Left ventricle myocardium inferior (tissue), 1 donor: ENCODE data around the gene EGF. TPM values are rescaled to one million over a fixed set of nuclear protein-coding genes. Genes with fewer than 3 reads are reported as not detected.

Experiments used
- DNase-seq: peaks from one replicate; pipeline ENCODE4 v3.0.0-alpha.2; 2020
- H3K27ac ChIP-seq: fragments of 200-600 bp; replicated peaks from 2 replicates; pipeline ENCODE4 v1.8.0; 2021
- H3K27me3 ChIP-seq: fragments of 200-600 bp; 2 replicates; pipeline ENCODE4 v1.8.0; 2021; ENCODE audit warnings: low read depth
- H3K36me3 ChIP-seq: fragments of 200-600 bp; 2 replicates; pipeline ENCODE4 v1.8.0; 2021
- H3K4me1 ChIP-seq: fragments of 200-600 bp; 2 replicates; pipeline ENCODE4 v1.8.0; 2021
- H3K4me3 ChIP-seq: fragments of 200-600 bp; 2 replicates; pipeline ENCODE4 v1.8.0; 2021; ENCODE audit warnings: mild to moderate bottlenecking, moderate library complexity
- H3K9me3 ChIP-seq: fragments of 200-600 bp; replicated peaks from 2 replicates; pipeline ENCODE4 v1.8.0; 2021
- CTCF ChIP-seq: fragments of 200-600 bp; IDR thresholded peaks from 2 replicates; pipeline ENCODE4 v1.8.0; 2021; ENCODE audit warnings: antibody characterized with exemption, mild to moderate bottlenecking, borderline replicate concordance
- intact Hi-C: fragments of 100-400 bp; cut with micrococcal nuclease; formaldehyde crosslinking; loops from one replicate; pipeline ENCODE4 v1.11.0; 2022
- total RNA-seq: library from RNA; stranded (reverse); fragmentation: NEBNext Ultra II Directional; extraction: Animal tissue kit (Norgen Biotek cat#: 25700); gene quantifications from one replicate; pipeline ENCODE4 v1.2.1, GENCODE V29; 2021
- donor health status: DM: no; HTN: yes; CAD: no; lungs with severe emphysema.

EGF gene
- total RNA-seq, 1 donor from 2014 or later, result 13.0 TPM

- Histone ChIP-seq H3K4me1 (no peaks in the 10 kb centered on the region), H3K4me3 (no peak overlapping the region), H3K36me3 (no peaks in the 10 kb centered on the region), H3K9me3 (no peaks in the 10 kb centered on the region), H3K27me3 (no peaks in the 10 kb centered on the region), H3K27ac (no peak overlapping the region)
- TF ChIP-seq CTCF, result no peak
- intact Hi-C loops, result loop anchor here (5.0 kb wide), 1 partner anchor 518 kb away; no protein-coding TSS in a partner anchor
- DNase-seq, result no peak
Observed at GRCh38 chr4:109999585-109999912, 86.9 kb downstream of the EGF start.

DNA sequence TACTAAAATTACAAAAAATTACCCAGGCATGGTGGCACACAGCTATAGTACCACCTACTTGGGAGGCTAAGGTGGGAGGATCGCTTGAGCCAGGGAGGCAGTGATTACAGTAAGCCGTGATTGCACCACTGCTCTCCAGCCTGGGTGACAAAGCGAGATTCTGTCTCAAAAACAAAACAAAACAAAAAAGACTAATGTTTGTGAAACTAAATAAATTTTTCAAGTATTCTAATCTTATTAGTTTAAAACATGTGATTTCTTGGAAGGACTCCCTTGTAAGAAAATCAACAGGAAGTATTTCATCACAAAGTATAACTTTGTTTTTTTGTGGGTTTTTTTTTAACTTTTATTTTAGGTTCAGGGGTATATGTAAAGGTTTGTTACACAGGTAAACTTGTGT is 89.6 kb downstream of the EGF start:
- no peak for DNase-seq
- no peak overlapping the region for H3K4me3 ChIP-seq
- no peaks in the 10 kb centered on the region for H3K36me3 ChIP-seq
- no peak for TF ChIP-seq CTCF
- H3K4me1 ChIP-seq, result no peaks in the 10 kb centered on the region
- no peaks in the 10 kb centered on the region for H3K27me3 ChIP-seq
- H3K27ac ChIP-seq, result no peak overlapping the region
- no peaks in the 10 kb centered on the region for H3K9me3 ChIP-seq
- intact Hi-C loops, result no loop called here

DNA sequence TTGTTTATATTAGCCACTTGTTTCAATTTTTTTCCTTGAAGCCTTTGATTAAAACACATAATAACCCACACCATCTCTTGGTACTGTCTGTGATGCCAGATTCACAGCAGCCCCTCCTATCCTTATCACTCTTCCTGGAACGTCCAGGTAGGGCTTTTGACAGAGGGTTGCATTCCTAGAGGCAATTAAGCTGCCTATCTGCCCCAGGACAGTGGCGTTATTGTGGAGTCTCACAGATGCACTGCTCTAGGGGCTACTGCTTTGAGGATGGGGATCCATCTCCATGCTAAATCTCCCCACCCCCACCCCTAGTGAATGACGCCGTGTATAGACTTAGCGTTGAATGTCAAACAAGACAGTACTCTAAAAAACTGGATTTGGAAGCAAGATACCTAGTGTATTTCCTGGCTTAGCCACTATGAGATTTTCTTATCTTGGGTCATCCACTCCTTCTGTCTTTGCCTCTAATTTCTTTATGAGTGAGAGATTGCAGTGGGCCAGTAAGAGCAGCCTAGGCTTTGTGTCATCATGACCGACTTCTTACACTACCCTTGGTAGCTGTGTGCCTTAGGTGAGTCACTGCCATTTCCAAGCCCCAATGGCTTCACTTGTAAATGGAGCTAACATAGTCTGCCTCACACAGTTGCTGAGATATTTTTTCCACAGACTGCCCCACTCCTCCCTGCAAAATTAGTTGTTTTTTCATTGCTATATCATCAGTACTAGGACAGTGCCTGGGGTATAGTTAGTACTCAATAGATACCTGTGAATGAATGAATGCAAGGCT is 90.9 kb downstream of the EGF start:
- TF ChIP-seq CTCF, result no peak
- H3K9me3 ChIP-seq, result no peaks in the 10 kb centered on the region
- no peaks in the 10 kb centered on the region for H3K36me3 ChIP-seq
- no peak overlapping the region for H3K4me3 ChIP-seq
- H3K27ac ChIP-seq, result no peak overlapping the region
- intact Hi-C loops, result no loop called here
- H3K4me1 ChIP-seq, result peaks cover 7% of the 10 kb centered on the region
- DNase-seq, result no peak
- no peaks in the 10 kb centered on the region for H3K27me3 ChIP-seq

- H3K9me3 ChIP-seq, result no peaks in the 10 kb centered on the region
- no peak for DNase-seq
- no peak for TF ChIP-seq CTCF
- intact Hi-C loops, result no loop called here
- no peaks in the 10 kb centered on the region for H3K27me3 ChIP-seq
- H3K36me3 ChIP-seq, result no peaks in the 10 kb centered on the region
- no peak overlapping the region for H3K27ac ChIP-seq
- H3K4me1 ChIP-seq, result peaks cover 7% of the 10 kb centered on the region
- no peak overlapping the region for H3K4me3 ChIP-seq
Observed at GRCh38 chr4:110004556-110004955, 91.9 kb downstream of the EGF start.

DNA sequence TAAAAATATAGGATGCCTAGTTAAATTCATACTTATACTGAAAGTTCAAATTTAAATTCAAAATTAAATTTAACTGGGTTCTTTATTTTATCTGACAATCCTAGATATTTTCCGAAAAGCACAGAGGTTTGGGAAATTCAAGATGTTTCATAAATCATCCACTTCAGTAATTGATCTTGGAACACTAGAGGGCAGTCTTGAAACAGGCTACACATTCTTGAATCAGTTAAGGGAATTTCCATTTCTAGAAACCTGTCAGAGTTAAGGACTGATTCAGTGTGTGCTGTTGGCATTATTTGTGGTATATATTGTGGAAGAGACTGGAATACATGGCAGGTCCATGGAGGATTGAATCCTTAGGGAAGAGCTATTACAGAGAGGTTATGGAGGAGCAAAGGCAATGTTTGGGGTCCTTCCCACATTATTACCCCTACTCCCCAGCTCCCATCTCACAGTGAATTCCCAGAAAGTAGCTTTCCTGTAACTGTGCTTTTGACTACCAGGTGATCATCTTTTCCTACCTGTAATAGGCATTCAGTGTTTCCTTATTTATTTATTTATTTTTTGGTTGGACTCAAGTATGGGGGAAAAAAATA is 92.9 kb downstream of the EGF start:
- H3K27ac ChIP-seq, result no peak overlapping the region
- no peak for DNase-seq
- H3K4me3 ChIP-seq, result no peak overlapping the region
- TF ChIP-seq CTCF, result peak; percentile 69
- no peaks in the 10 kb centered on the region for H3K36me3 ChIP-seq
- no peaks in the 10 kb centered on the region for H3K27me3 ChIP-seq
- H3K4me1 ChIP-seq, result peaks cover 7% of the 10 kb centered on the region
- no peaks in the 10 kb centered on the region for H3K9me3 ChIP-seq
- intact Hi-C loops, result loop anchor here (5.0 kb wide), 1 partner anchor 507 kb away; no protein-coding TSS in a partner anchor
